IMR-90 (cell line): Measurements from ENCODE around the gene RGS17. TPM values are rescaled to one million over a fixed set of nuclear protein-coding genes. Genes with fewer than 3 reads are reported as not detected.

Experiments used
- ATAC-seq: fragments of 200-7000 bp; cut with Tn5 transposase; 2 replicates; pipeline ENCODE4 v1.9.1; 2020; ENCODE audit warnings: low read depth, mild to moderate bottlenecking, moderate library complexity
- Bru-seq: library from RNA; stranded (reverse); fragments of 400-500 nt; gene quantifications from one replicate; lab custom pipeline; 2021; lab: Mats Ljungman, UMichigan
- BruChase-seq, 2 experiments: library from RNA; stranded (reverse); fragments of 400-500 nt; gene quantifications; one replicate each; lab custom pipeline; 2021; lab: Mats Ljungman, UMichigan
- BruUV-seq: library from RNA; stranded (reverse); fragments of 400-500 nt; replicated peaks from 2 replicates; lab custom pipeline; 2021; lab: Mats Ljungman, UMichigan
- CTCF ChIA-PET: fragments of 300-600 bp; formaldehyde crosslinking; extraction: SDS; loops from one replicate; lab custom pipeline; 2021; ENCODE audit warnings: antibody characterized with exemption; lab: Yijun Ruan, JAX
- POLR2A ChIA-PET: fragments of 300-600 bp; sonication (Branson Sonifier 250); formaldehyde crosslinking; loops from one replicate; lab custom pipeline; 2022; ENCODE audit warnings: antibody characterized with exemption; ENCODE audit not compliant: unreplicated experiment; lab: Charles Lee
- DNase-seq: peaks from one replicate; pipeline ENCODE4 v3.0.0; 2013
- H2AFZ ChIP-seq: replicated peaks from 2 replicates; pipeline ENCODE3; 2013; ENCODE audit warnings: low read length, mild to moderate bottlenecking; ENCODE audit not compliant: poor library complexity
- H2AK5ac ChIP-seq: 2 replicates; pipeline ENCODE4 v1.6.1; 2013; ENCODE audit warnings: low read depth, low read length, inconsistent platforms
- H2AK9ac ChIP-seq: replicated peaks from 2 replicates; pipeline ENCODE3; 2013; ENCODE audit warnings: mild to moderate bottlenecking, low read depth, low read length, moderate library complexity; ENCODE audit not compliant: poor library complexity
- H2BK120ac ChIP-seq: 2 replicates; pipeline ENCODE4 v1.6.1; 2013; ENCODE audit warnings: low read depth, low read length, inconsistent platforms
- H2BK15ac ChIP-seq: 3 replicates; pipeline ENCODE4 v1.6.1; 2013; ENCODE audit warnings: low read depth, low read length, inconsistent platforms
- H2BK20ac ChIP-seq: 2 replicates; pipeline ENCODE4 v1.6.1; 2013; ENCODE audit warnings: low read depth, mild to moderate bottlenecking, inconsistent platforms, low read length, moderate library complexity
- H2BK5ac ChIP-seq: 2 replicates; pipeline ENCODE4 v1.6.1; 2013; ENCODE audit warnings: mild to moderate bottlenecking, low read depth, low read length, inconsistent platforms; ENCODE audit not compliant: poor library complexity, severe bottlenecking
- H3K14ac ChIP-seq: replicated peaks from 2 replicates; pipeline ENCODE4 v1.6.1; 2013; ENCODE audit warnings: low read depth, low read length, inconsistent platforms
- H3K18ac ChIP-seq: 2 replicates; pipeline ENCODE4 v1.6.1; 2013; ENCODE audit warnings: low read depth, low read length, control low read depth
- H3K23ac ChIP-seq: 2 replicates; pipeline ENCODE4 v1.6.1; 2013; ENCODE audit warnings: low read depth, low read length, inconsistent platforms
- H3K27ac ChIP-seq: 2 replicates; pipeline ENCODE4 v1.5.1; 2013; ENCODE audit warnings: mild to moderate bottlenecking, control low read depth, low read length; ENCODE audit not compliant: insufficient read depth
- H3K27me3 ChIP-seq: 2 replicates; pipeline ENCODE4 v1.6.1; 2013; ENCODE audit warnings: low read length; ENCODE audit not compliant: control insufficient read depth, insufficient read depth
- H3K36me3 ChIP-seq: 2 replicates; pipeline ENCODE4 v1.6.1; 2013; ENCODE audit warnings: low read length, mixed read lengths; ENCODE audit not compliant: control insufficient read depth, insufficient read depth
- H3K4ac ChIP-seq: 2 replicates; pipeline ENCODE4 v1.6.1; 2013; ENCODE audit warnings: low read depth, low read length, inconsistent platforms
- H3K4me1 ChIP-seq: 2 replicates; pipeline ENCODE4 v1.6.1; 2013; ENCODE audit warnings: low read length, mixed read lengths; ENCODE audit not compliant: control insufficient read depth, insufficient read depth
- H3K4me2 ChIP-seq: 2 replicates; pipeline ENCODE4 v1.6.1; 2013; ENCODE audit warnings: low read depth, mild to moderate bottlenecking, control low read depth, low read length, moderate library complexity
- H3K4me3 ChIP-seq: 2 replicates; pipeline ENCODE4 v1.5.1; 2013; ENCODE audit warnings: low read depth, mild to moderate bottlenecking, control low read depth, low read length, moderate library complexity; ENCODE audit not compliant: insufficient read depth
- H3K56ac ChIP-seq: 2 replicates; pipeline ENCODE4 v1.6.1; 2013; ENCODE audit warnings: low read length, inconsistent platforms; ENCODE audit not compliant: insufficient read depth; ENCODE audit errors: extremely low read depth
- H3K79me1 ChIP-seq, 2 experiments: 2 replicates each; pipeline ENCODE4 v1.6.1; 2013; ENCODE audit warnings: low read length in 2 of 2, inconsistent platforms in 1 of 2, low read depth in 1 of 2
- H3K9ac ChIP-seq: 2 replicates; pipeline ENCODE4 v1.6.1; 2013; ENCODE audit warnings: low read depth, low read length, control low read depth
- H3K9me1 ChIP-seq: 2 replicates; pipeline ENCODE4 v1.6.1; 2013; ENCODE audit warnings: low read length, inconsistent platforms; ENCODE audit not compliant: insufficient read depth
- H3K9me3 ChIP-seq: 2 replicates; pipeline ENCODE4 v1.6.1; 2013; ENCODE audit warnings: low read length; ENCODE audit not compliant: control insufficient read depth, insufficient read depth
- H4K20me1 ChIP-seq: 2 replicates; pipeline ENCODE4 v1.6.1; 2013; ENCODE audit warnings: low read length, inconsistent platforms; ENCODE audit not compliant: insufficient read depth
- H4K5ac ChIP-seq: 2 replicates; pipeline ENCODE4 v1.6.1; 2013; ENCODE audit warnings: mild to moderate bottlenecking, low read depth, low read length, control low read depth
- H4K8ac ChIP-seq, 2 experiments: 2 replicates each; pipeline ENCODE4 v1.6.1; 2013; ENCODE audit warnings: low read depth in 2 of 2, low read length in 2 of 2, control low read depth in 1 of 2, inconsistent platforms in 1 of 2
- H4K91ac ChIP-seq: 2 replicates; pipeline ENCODE4 v1.6.1; 2013; ENCODE audit warnings: low read depth, low read length, inconsistent platforms; ENCODE audit not compliant: insufficient read depth
- CEBPB ChIP-seq: IDR thresholded peaks from 2 replicates; pipeline ENCODE4 v1.6.1; 2012; ENCODE audit warnings: low read depth, low read length, improper control_type of control experiment
- MAZ ChIP-seq: IDR thresholded peaks from 2 replicates; pipeline ENCODE4 v1.6.1; 2012; ENCODE audit warnings: low read depth, mild to moderate bottlenecking, low read length, improper control_type of control experiment, moderate library complexity, borderline replicate concordance
- WGBS, 2 experiments: methylation state at CpG; one replicate each; pipeline versions ENCODE4 v1.1.5 to v1.1.7; 2013; ENCODE audit warnings: missing lambda C conversion rate in 2 of 2; ENCODE audit not compliant: insufficient read length in 1 of 2; ENCODE audit errors: extremely low coverage in 2 of 2; 5-methylcytosine and 5-hydroxymethylcytosine counted together
- dilution Hi-C: fragments of 300-500 bp; cut with HindIII; formaldehyde crosslinking; loops from one replicate; pipeline ENCODE4 v1.14.3; 2018; ENCODE audit warnings: low sequenced_read_pairs; ENCODE audit not compliant: unreplicated experiment
- in situ Hi-C: fragments of 300-500 bp; cut with MboI; formaldehyde crosslinking; loops from 3 replicates; pipeline ENCODE4 v1.14.3; 2019; ENCODE audit warnings: low sequenced_read_pairs, inconsistent platforms, mixed read lengths
- intact Hi-C: fragments of 100-400 bp; cut with micrococcal nuclease; formaldehyde crosslinking; loops from 2 replicates; pipeline ENCODE4 v1.10.0; 2022
- long read RNA-seq: library from polyadenylated mRNA; unstranded; transcript quantifications from one replicate; pipeline ENCODE4 v2.0.0, GENCODE V29; 2021; ENCODE audit not compliant: unreplicated experiment
- polyA plus RNA-seq, 3 experiments: library from polyadenylated mRNA; depleted of rRNA; stranded (reverse); fragments of >200 nt; gene quantifications; 2 replicates each; pipeline ENCODE4 v1.2.3, GENCODE V29; 2012; ENCODE audit warnings: low replicate concordance in 1 of 3
- total RNA-seq: library from RNA; depleted of rRNA; stranded (reverse); fragments of >200 nt; gene quantifications from 2 replicates; pipeline ENCODE4 v1.2.3, GENCODE V29; 2012; rRNA removed

The RGS17 gene
- total RNA-seq (1.4 and 1.7 TPM in 2 replicates), polyA plus RNA-seq (2012; rRNA removed) (0.53 and 0.75 TPM in 2 replicates), Bru-seq, nascent RNA (percentile 75 among the genes with signal in this experiment), BruChase-seq, experiment 1, labeled RNA remaining after a 6-hour chase (percentile 58 among the genes with signal in this experiment), BruChase-seq, experiment 2, labeled RNA remaining after a 2-hour chase (percentile 72 among the genes with signal in this experiment)
- polyA plus RNA-seq (2012; cell fraction: cytosol; rRNA removed): 0.67 and 0.77 TPM in 2 replicates
- polyA plus RNA-seq (2012; cell fraction: nucleus; rRNA removed; ENCODE audit: low replicate concordance): 0.36 and 2.3 TPM in 2 replicates
- long read RNA-seq, partial matches to known transcripts: 0 of 5 reads
- long read RNA-seq, other reads (novel, unspliced or antisense): 3 of 5 reads

GRCh38 chr6:153131037-153131981, at the start of gene RGS17:
RGS17 (minus strand) TSS chr6:153131282; CDS start chr6:153044018, 87,264 bp downstream.
- peak within 1 kb of the TSS; percentile 4 for H2BK5ac ChIP-seq
- H3K36me3 ChIP-seq: no peaks in the 10 kb centered on the region
- H4K5ac ChIP-seq: peak within 1 kb of the TSS; percentile 1; the same call in 1 of the 2 replicates
- peaks cover 2% of the 10 kb centered on the region; the same call in 1 of the 2 replicates for H3K27me3 ChIP-seq
- H4K91ac ChIP-seq: peak within 1 kb of the TSS; percentile 39; the same call in 1 of the 2 replicates
- no peaks in the 10 kb centered on the region for H3K9me1 ChIP-seq
- H3K14ac ChIP-seq: peak within 1 kb of the TSS; percentile 64
- H3K79me1 ChIP-seq: peaks cover 3 to 7% of the 10 kb centered on the region in 2 experiments; a peak in 1 of 4 replicates
- peak within 1 kb of the TSS; percentile 96 for H2AFZ ChIP-seq
- no peaks in the 10 kb centered on the region for H4K20me1 ChIP-seq
- no TSS peak for BruUV-seq
- H2AK9ac ChIP-seq: peak within 1 kb of the TSS; percentile 95
- no peaks in the 10 kb centered on the region; the same call in 1 of the 2 replicates for H3K4me1 ChIP-seq
- H2BK120ac ChIP-seq: peak within 1 kb of the TSS; percentile 77; the same call in 1 of the 2 replicates
- no peak within 1 kb of the TSS for H2BK15ac ChIP-seq
- H3K18ac ChIP-seq: peak within 1 kb of the TSS; percentile 16; the same call in 1 of the 2 replicates
- H3K56ac ChIP-seq: peak within 1 kb of the TSS; percentile 43; the same call in 1 of the 2 replicates
- peak; percentile 73 for DNase-seq
- ChIA-PET CTCF (no interaction called here), POLR2A (no interaction called here)
- peak within 1 kb of the TSS; percentile 43 for H3K27ac ChIP-seq
- WGBS, 2 experiments: 13% methylated on average over 3 of the region's 89 CpGs; no CpG with 5 or more reads in 1 of the 2 experiments
- H2BK20ac ChIP-seq: peak within 1 kb of the TSS; percentile 10; the same call in 1 of the 2 replicates
- H3K9ac ChIP-seq: peak within 1 kb of the TSS; percentile 65
- H3K9me3 ChIP-seq: no peaks in the 10 kb centered on the region
- H4K8ac ChIP-seq: peak within 1 kb of the TSS; percentile 38 to 51; a peak in 2 of 4 replicates
- H3K4me3 ChIP-seq: peak within 1 kb of the TSS; percentile 62
- H3K4me2 ChIP-seq: peak within 1 kb of the TSS; percentile 94
- dilution Hi-C loops: no loop called here
- ATAC-seq: peak; percentile 85
- intact Hi-C loops: loop anchor here (1.0 to 2.0 kb wide), 3 partner anchors 35 to 181 kb away; no protein-coding TSS in a partner anchor
- peak within 1 kb of the TSS; percentile 76 for H3K23ac ChIP-seq
- H2AK5ac ChIP-seq: no peak within 1 kb of the TSS
- H3K4ac ChIP-seq: peak within 1 kb of the TSS; percentile 76
- in situ Hi-C loops: no loop called here
- no peak for TF ChIP-seq CEBPB
- TF ChIP-seq MAZ: peak; percentile 75; the same call in 1 of the 2 replicates
